NCI-H82 (cell line): Measurements from ENCODE around the gene SS18L1.

Source experiments
- DNase-seq: peaks from one replicate; lab custom pipeline; 2025; lab: John Stamatoyannopoulos, UW

SS18L1 gene

DNA sequence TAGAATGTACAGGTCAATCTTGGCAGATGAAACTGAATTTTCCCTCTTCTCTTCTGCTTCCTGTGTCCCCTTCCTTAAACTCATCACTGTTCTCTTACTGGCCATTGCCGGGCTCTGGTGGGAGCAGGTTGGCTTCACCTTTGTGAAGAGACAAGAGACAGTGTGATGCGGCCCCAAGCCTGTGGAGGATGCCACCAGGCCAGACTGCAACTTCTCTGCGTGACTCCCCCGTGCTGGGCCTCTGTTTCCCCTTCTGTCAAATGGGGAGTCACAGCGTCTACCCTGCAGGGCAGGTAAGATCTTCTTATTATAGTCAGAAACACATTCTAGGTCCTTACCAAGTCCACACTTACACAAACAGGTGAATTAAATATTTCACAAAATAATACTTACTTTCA is 23.2 kb upstream of the SS18L1 start:
- DNase-seq: no peak

DNA sequence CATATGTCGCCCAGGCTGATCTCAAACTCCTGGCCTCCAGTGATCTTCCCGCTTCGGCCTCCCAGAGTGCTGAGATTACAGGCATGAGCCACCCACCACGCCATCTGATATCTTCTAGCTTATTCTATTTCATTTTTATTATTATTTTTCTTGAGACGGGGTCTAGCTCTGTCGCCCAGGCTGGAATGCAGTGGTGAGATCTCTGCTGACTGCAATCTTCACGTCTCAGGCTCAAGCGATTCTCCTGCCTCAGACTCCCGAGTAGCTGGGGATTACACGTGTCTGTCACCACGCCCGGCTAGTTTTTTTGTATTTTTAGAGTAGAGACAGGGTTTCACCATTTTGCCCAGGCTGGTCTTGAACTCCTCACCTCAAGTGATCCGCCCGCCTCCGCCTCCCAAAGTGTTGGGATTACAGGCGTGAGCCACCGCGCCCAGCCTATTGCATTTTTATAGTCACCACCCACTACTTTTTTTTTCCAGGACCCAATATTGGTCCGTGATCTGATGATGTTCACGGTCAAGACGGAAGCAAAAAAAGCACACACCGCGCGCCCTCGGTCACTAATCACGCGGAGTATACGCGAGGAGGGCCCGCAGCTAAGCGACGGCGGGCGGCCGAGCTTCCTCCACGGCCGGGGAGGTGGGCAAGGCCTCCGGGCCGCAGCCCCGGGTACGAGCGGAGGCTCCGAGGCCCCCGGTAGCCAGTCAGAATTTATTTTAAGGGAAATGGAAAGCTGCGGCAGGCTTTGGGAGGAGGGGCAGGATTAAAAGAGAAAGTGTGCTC is 22.4 kb upstream of the SS18L1 start:
- DNase-seq: no peak

DNA sequence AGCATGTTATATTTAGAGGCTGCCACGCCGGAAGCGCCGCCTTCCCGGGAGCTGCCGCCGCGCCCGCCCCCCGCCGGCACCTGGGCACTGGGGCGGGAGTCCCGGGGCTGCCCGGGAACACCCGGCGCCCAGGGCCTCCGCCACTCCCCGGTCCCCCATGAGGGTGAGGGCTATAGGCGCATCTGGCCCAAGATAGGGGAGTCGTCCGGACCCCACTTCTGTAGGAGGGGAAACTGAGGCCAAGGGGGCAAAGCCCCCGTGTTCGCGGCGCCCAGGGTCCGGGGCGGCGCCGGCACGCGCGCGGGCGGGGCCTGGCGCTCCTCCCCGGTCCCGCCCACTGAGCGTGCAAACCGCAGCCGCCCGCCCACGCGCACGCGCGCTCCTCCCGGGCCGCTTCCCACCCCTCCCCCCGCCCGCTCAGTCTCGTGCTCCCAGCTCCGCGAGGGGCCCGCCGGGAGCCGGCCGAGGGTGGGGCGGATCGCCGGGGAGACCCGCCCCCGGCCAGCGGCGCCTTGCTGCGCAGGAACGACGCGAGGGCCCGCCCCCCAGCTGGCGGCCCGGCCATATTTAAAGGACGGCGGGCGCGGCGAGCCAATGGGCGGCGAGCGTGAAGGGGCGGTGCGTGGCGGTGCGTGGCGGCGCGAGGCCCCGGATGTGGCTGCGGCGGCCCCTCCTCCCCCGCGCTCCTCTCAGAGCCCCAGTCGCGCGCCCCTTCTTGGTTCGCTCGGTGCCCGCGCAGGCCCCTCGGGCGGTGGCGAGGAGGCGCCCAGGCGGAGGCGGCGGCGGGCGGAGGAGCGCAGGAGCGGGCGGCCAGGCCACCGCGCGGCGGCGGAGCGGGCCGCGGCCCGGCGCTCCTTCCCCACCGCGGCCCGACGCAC is 21.6 kb upstream of the SS18L1 start, which contains the start of gene LSM14B:
LSM14B (plus strand) TSS at position 700 of the 878 bp plus-strand sequence. CDS start 192 bp downstream, outside the sequence.
- peak; percentile 97 for DNase-seq

DNA sequence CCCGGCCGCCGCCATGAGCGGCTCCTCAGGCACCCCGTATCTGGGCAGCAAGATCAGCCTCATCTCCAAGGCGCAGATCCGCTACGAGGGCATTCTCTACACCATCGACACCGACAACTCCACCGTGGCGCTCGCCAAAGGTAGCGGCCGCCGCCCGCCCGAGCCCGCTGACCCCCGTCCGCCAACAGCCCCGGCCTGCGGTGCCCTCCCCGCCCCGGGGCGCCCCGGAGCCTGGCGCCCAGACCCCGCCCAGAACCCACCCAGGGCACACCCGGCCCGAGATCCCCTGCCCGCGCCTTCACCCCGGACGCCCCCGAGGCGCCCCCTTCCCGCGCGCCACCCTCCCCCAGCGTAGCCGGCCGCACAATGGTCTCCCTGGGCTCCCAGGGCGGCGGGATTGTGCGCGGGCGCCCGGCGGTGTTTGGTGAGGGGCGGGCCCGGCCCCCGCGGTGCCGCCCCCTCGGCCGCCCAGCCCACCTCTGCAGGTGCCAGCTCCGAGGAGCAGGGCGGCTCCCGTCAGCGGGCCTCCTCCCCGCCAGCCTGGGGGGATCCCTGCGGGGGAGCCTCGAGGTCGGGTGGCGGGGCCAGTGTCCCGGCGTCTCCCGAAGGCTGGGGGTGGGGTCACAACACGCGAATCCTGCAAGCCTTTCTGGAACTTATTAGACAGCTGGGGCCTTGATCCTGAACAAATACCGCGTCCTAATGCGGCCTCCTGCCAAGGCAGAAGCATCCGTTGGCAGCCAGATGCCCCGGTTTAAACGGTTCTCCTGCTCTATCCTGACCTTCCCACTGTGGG is 20.7 kb upstream of the SS18L1 start:
- DNase-seq: peak; percentile 80

DNA sequence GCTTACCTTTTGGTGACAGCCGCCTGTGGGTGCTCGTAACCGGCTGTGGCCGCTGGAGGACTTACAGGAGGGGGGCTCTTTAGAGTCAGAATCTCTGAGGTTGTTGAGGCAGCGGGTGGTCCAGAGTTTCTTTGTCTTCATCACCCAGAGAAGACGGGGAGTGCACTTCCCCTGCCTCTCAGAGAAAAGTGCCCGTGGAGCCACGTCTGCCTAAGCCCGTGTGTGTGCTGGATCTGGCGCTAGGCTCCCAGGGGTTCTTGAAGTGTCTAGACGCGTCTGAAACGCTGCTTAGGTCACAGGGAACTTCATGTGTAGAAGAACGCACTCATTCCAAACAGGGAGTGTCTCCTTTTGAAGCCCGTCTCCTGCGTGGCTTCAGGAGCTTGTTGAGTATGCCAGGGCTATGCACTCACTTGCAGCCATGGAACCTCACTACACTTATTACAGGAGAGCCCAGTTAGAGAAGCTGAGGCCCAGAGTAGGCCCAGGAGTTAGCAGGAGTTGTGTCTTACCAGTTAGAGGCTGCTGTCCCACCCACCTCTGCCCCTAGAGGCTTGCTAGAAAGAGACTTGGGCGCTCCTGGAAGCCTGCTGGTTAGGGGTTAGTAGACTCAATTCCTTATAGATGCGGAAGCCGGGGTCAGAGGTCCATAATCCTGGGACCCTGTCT is 20.0 kb upstream of the SS18L1 start:
- DNase-seq: peak; percentile 30

DNA sequence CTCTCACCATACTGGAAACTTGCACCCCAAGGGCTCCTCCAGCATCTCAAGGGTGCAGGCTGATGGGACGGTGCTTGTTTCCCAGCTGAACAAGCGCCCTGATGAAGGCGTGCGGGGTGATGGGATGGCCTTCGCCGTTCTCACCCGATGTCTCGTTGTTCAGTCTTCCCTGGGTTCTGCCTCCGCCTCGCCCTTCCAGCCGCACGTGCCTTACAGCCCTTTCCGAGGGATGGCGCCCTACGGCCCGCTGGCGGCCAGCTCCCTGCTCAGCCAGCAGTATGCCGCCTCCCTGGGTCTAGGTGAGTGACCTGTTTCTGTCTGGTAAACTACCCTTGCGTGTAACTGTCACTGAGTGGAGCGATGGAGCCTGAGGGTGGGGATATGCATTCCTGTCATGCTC is 17.4 kb upstream of the SS18L1 start:
- no peak for DNase-seq

DNA sequence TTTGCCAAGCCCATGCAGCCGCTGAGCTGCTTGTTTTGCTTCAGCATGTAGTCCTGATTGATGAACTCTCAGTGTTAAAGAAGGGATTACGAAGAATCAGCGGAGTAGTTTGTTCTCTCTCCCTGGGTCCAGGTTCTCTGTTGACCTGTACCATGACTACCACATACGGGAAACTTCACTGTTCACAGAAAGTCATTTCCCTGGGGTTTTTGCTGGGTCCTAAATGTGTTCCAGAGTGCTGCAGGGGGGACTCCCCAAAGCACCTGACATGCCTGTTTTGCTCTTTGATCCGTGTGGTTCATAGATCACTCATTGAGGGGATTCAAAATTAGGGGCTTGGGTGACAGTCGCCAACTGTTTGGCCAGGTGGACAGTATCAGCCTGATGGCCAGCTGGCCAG is 15.8 kb upstream of the SS18L1 start:
- no peak for DNase-seq

DNA sequence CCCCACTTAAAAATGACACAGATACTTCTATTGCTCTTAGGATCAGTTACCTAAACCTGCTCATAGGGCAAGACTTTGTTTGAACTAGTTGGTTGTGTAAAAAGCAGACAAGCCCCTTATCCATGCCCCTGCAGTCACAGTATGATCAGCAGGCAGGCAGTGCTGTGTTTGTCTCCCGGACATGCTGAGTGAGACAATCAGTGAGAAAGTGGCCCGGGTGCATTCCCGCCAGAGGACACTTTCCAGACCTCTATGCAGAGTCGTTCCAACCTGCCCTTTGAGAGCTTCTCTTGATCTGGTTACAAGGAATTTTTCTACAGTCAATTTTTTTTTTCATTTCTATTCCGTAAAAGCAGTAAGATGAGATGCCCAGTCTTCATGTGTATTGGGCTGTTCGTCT is 15.1 kb upstream of the SS18L1 start:
- no peak for DNase-seq

DNA sequence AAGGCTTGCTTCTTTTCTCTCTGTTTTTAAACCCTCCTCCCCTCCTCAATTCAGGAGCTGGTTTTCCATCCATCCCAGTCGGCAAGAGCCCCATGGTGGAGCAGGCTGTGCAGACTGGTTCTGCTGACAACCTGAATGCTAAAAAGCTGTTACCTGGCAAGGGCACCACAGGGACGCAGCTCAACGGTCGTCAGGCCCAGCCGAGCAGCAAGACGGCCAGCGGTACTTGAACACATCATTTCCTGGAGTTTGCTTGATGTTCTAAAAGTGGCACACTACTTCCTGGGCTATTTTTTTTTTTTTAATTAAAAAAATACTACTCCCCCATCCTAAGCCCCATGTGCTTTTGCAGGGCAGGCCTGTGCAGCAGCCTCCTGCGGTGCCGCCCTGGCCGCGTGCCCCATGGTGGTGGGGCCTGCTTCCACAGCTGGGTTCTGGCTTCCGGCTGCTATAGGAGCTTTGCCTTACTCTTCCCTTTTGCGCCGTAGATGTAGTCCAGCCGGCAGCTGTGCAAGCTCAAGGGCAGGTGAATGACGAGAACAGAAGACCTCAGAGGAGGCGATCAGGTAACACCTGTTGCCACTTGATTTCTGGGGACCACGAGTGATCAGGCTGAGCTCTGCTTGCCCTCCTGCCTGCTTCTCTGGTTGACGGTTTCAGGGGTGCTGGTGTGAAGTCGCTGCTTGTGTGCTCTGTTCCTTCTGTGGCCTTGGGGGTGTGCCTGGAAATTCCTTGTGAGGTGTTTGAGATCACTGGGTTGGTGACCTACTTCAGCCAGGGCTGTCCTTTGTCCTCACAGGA is 13.6 kb upstream of the SS18L1 start:
- no peak for DNase-seq

DNA sequence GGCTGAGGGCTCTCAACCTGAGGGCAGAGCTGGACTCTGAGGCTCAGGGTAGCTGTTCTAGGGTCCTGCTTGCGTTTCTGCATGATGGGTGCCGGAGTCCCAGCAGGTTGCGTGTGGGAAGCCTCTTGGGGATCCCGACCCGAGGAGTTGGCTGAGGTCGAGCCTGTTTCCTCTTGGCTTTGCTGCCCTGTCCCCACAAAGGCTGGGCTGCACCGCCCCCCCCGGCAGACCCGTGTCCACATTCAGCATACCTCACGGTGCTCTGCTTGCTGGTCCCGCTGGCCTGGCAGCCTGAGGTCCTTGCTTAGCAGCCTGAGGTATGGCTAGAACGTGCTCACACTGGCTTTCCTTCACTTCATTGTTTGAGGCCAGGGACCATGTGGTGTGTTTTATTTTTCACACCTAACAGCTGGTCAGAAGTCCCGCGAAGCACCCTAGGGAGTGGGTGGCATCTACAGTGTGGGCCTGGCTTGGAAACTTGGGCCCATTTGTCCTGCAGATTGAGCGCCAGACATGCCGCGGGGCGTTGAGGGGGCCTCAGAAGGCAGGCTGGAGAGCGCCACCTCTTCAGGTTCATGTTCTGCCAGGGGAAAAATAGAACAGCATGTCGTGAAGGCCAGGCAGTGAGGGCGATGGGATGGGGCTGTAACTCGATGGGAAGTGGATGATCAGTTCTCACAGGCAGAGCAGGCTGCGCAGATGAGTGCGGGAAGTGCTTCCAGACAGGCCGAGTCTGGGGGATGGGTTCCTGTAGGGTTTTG is 11.8 kb upstream of the SS18L1 start:
- no peak for DNase-seq

DNA sequence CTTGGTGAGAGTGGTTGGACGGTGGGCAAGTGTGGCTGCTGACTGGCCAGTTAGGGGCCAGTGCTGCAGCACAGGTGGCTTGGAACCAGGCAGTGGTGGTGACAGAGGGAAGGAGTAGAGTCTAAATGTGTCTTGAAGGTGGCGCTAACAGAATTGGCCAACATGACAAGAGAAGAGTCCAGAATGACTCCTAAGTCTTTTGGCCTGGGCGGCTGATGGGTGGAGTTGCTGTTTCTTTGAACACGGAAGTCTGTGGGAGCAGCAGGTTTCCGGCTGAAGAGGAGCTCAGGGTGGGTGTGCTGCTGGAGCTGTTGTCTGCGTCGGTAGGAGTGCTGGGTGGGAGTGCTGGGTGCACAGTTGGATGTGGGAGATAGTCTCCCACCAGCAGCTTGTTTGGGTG is 11.1 kb upstream of the SS18L1 start:
- DNase-seq: no peak

DNA sequence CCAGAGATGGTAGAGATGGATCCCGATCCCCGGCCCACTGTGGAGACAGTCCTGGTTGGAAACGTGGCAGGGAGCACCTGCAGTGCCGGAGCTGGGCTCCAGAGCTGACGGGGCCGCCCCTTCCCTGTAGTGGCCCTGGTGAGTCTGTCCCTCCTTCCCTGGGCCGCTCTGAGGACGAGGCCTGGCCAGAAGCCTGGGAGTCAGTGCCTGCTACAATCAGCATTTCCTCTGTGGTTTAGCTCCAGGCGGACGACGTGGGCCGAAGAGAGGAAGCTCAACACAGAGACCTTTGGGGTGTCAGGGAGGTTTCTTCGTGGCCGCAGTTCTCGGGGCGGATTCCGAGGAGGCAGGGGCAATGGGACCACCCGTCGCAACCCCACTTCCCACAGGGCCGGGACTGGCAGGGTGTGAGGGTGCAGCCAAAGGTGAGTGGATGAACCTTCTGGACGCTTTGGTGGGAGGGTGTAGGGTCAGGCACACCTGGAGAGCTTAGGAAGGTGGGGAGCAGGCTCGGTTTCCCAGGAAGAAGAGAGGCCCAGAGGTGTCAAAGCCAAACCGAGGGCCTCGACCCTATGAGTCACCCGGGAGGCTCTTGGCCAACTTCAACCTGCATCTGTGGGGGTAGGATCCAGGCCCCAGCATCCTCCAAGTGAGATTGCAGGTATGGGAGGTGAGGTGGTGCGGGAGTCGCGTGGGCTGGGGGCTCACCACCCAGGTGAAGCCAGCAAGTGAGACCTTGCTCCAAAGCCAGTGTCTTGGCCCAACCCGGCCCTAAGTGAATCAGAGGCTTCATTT is 10.3 kb upstream of the SS18L1 start:
- no peak for DNase-seq

DNA sequence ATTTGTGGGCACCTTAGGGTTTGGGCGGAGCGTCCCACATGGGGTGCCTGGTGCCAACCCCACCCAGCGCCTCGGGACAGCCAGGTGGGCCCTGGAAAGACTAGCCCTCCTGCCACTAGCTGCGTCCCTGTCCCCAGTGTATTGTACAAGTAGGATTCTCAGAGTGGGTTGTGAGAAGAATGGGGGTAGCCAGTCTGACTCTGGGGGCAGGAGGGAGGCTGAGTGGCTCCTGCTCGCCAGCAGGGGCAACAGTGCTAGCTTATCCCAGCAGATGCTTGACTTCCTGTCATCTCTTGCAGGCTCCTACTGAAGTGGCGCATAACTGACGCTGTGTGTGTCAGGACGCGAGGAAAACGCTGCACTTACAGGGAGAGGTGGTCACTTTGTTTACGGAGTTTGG is 9.7 kb upstream of the SS18L1 start:
- DNase-seq: peak; percentile 37

DNA sequence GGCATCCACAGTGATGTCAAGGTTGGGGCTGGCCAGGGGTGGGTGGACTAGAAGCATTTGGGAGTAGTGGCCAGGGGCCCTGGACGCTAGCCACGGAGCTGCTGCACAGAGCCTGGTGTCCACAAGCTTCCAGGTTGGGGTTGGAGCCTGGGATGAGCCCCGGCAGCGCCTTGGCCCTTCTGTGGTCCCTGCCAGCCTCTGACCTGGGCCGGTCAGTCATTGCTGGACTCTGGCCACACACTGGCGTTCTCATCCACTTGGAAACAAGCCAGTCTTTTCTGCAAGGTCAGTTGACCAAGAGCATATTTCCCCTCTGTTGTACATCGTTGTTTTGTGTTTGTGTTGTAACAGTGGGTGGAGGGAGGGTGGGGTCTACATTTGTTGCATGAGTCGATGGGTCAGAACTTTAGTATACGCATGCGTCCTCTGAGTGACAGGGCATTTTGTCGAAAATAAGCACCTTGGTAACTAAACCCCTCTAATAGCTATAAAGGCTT is 8.8 kb upstream of the SS18L1 start:
- DNase-seq: no peak

DNA sequence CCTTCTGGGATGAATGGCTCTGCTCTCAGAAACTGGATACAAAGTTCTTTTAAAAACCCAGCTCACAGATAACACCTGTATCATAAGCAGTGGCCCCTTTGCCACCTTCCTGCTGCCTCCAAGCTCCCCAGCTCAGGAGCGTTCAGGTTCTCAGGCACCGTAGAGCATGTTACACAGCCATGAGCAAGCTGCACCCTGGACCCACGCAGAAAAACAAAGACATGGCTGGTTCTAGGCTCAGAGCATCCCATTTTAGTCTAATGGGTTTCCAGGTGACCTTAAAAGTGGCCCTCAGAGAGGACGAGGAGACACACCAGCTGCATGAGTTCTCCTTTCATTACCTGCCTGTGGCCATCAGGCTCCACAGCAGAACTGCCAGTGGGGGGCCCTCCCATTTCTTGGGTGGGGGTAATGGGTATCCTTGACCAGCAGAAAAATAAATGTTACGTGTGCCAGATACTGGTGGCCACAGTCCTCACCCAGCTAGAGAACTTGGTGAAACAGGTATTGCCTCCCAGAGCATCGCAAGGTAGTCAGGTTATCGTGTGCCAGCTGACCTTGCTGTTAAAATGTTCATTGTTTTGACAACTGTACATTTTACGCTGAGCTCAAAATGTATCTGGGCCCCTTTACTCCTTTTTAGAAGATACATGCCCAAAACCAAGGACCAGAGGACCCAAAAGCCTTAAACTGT is 7.8 kb upstream of the SS18L1 start:
- no peak for DNase-seq

DNA sequence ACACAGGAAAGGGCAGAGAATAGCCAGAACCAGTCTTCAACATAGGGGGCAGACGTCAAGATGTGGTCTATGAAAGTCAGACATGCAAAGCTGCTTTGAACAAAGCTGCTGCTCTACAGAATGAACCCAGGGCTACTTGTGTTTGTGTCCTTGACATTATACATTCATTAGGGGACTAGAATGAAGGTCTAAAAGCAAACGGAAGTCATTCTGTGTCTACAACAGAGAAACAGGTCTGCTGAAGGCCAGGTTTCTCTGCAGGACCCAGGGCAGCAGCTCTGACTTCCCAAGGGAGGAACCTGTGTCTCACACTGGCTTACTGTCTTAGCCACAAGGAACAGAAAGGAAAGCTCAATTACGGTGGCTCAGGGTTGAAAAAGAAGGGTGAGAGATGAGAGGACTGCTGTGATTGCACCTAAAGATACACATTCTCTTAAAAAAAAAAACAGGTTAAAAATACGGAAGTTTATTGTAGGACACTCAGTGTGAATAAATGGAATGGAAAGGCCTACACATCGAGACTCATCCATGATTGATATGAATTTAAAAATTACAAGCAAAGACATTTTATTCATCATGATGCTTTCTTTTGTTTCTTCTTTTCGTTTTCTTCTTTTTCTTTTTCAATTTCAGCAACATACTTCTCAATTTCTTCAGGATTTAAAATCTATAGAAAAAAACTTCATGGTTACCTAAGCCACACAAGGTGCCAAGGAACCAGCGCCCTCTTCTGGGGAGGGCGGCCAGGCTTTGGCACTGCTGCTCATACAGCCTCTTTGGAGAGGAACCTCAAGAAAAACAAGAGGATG is 7.1 kb upstream of the SS18L1 start:
- DNase-seq: peak; percentile 78

DNA sequence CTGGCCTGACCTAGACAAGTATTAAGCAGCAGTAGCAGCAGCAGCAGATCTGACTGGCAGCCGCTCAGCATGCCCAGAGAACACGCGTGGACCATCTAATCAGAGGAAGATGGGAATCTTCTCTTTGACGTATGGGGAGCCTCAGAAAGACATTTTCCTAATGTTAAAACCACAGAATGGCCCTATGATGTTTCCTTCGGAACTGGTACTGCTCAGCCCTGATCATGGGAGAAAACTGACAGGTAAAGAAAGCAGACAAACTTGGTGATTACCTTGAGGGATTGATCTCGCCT is 6.5 kb upstream of the SS18L1 start:
- no peak for DNase-seq
